HepG2 (cell line): ENCODE measurements around the gene PNMA8C. TPM values are rescaled to one million over a fixed set of nuclear protein-coding genes. Genes with fewer than 3 reads are reported as not detected.
"Not testable (repeated sequence)": the region's sequence is repeated elsewhere in the genome, so short reads cannot be mapped to it uniquely, and the experiment has no call there.

Experiments
- ATAC-seq: fragments of 200-7000 bp; cut with Tn5 transposase; 3 replicates; pipeline ENCODE4 v1.9.1; 2020; ENCODE audit warnings: mild to moderate bottlenecking, moderate library complexity
- BruUV-seq: library from RNA; stranded (reverse); fragments of 400-500 nt; replicated peaks from 2 replicates; lab custom pipeline; 2021; lab: Mats Ljungman, UMichigan
- CTCF ChIA-PET: fragments of 300-600 bp; formaldehyde crosslinking; extraction: SDS; loops from one replicate; lab custom pipeline; 2021; ENCODE audit warnings: low total read pairs, inconsistent platforms, low intra/inter-chr PET ratio; lab: Yijun Ruan, JAX
- POLR2A ChIA-PET: fragments of 350-600 bp; sonication (Branson Sonifier 250); formaldehyde crosslinking; loops from one replicate; lab custom pipeline; 2020; ENCODE audit warnings: antibody characterized with exemption, inconsistent platforms; lab: Yijun Ruan, JAX
- DNase-seq: peaks from one replicate; pipeline ENCODE4 v3.0.0-alpha.2; 2015; ENCODE audit warnings: low spot score
- FAIRE-seq: peaks from 3 replicates; lab custom pipeline; 2011; peaks lifted over from hg19 to GRCh38; lab: Jason Lieb, UNC
- H2AFZ ChIP-seq: one replicate; pipeline ENCODE4 v1.6.1; 2011; ENCODE audit warnings: low read length, inconsistent platforms
- H3K27ac ChIP-seq: fragments of 300-600 bp; 3 replicates; pipeline ENCODE4 v1.8.0; 2011; ENCODE audit warnings: mixed run types, mild to moderate bottlenecking, mixed read lengths, low read length, inconsistent platforms; ENCODE audit not compliant: insufficient read depth; ENCODE audit errors: extremely low read length
- H3K27me3 ChIP-seq, 2 experiments: fragments of 200-600 bp in 1 of 2; 2 replicates in 1 of 2; 3 replicates in 1 of 2; pipeline versions ENCODE4 v1.6.0 to v1.8.0; 2011; ENCODE audit warnings: low read length in 2 of 2, mild to moderate bottlenecking in 2 of 2, moderate library complexity in 2 of 2, inconsistent platforms in 1 of 2; ENCODE audit not compliant: insufficient read depth in 2 of 2, control insufficient read depth in 1 of 2
- H3K36me3 ChIP-seq, 2 experiments: fragments of 200-600 bp in 1 of 2; replicated peaks in 1 of 2; 2 replicates in 1 of 2; 3 replicates in 1 of 2; pipeline versions ENCODE4 v1.5.1 to v1.8.0; 2011; ENCODE audit warnings: low read length in 2 of 2, inconsistent platforms in 1 of 2; ENCODE audit not compliant: insufficient read depth in 2 of 2, control insufficient read depth in 1 of 2
- H3K4me1 ChIP-seq: 2 replicates; pipeline ENCODE4 v1.5.1; 2012; ENCODE audit warnings: low read length, inconsistent platforms; ENCODE audit not compliant: insufficient read depth
- H3K4me2 ChIP-seq: 2 replicates; pipeline ENCODE4 v1.6.0; 2011; ENCODE audit warnings: low read depth, low read length, inconsistent platforms
- H3K4me3 ChIP-seq, 3 experiments: fragments of 200-600 bp in 1 of 3; sonication (generic), shearing (Covaris generic) in 1 of 3; replicated peaks in 1 of 3; 2 replicates each; pipeline ENCODE4 v1.5.1; 2011 to 2016; ENCODE audit warnings: low read length in 3 of 3, inconsistent platforms in 2 of 3, low read depth in 2 of 3, mild to moderate bottlenecking in 2 of 3, control low read depth in 1 of 3, mixed read lengths in 1 of 3; ENCODE audit not compliant: insufficient read depth in 1 of 3
- H3K79me2 ChIP-seq: one replicate; pipeline ENCODE4 v1.6.1; 2011; ENCODE audit warnings: low read length, inconsistent platforms; ENCODE audit not compliant: insufficient read depth
- H3K9ac ChIP-seq: 2 replicates; pipeline ENCODE4 v1.6.0; 2011; ENCODE audit warnings: mild to moderate bottlenecking, low read depth, low read length, inconsistent platforms; ENCODE audit not compliant: insufficient read depth
- H3K9me3 ChIP-seq: 2 replicates; pipeline ENCODE4 v1.5.1; 2012; ENCODE audit warnings: mild to moderate bottlenecking, low read length
- H4K20me1 ChIP-seq: 2 replicates; pipeline ENCODE4 v1.6.0; 2011; ENCODE audit warnings: inconsistent platforms, mild to moderate bottlenecking, low read length, moderate library complexity; ENCODE audit not compliant: insufficient read depth
- ATF7 ChIP-seq, 2 experiments: fragments of 450-650 bp in 1 of 2; sonication (generic) in 1 of 2; formaldehyde crosslinking in 1 of 2; IDR thresholded peaks; 2 replicates each; pipeline versions ENCODE4 v1.4.0 to v1.6.1; 2016 to 2020; ENCODE audit warnings: antibody characterized with exemption in 1 of 2, mild to moderate bottlenecking in 1 of 2, missing genetic modification reagents in 1 of 2
- BRCA1 ChIP-seq: sonication (generic); formaldehyde crosslinking; IDR thresholded peaks from 2 replicates; pipeline ENCODE4 v1.4.0; 2020; ENCODE audit warnings: missing genetic modification reagents
- EED ChIP-seq: sonication (generic); formaldehyde crosslinking; IDR thresholded peaks from 2 replicates; pipeline ENCODE4 v1.5.0; 2020; ENCODE audit warnings: mild to moderate bottlenecking, missing genetic modification reagents
- MTF2 ChIP-seq: sonication (generic); formaldehyde crosslinking; IDR thresholded peaks from 2 replicates; pipeline ENCODE4 v1.5.0; 2020; ENCODE audit warnings: missing genetic modification reagents, borderline replicate concordance
- PITX1 ChIP-seq: sonication (generic); formaldehyde crosslinking; IDR thresholded peaks from 2 replicates; pipeline ENCODE4 v1.5.1; 2020; ENCODE audit warnings: mild to moderate bottlenecking, missing genetic modification reagents
- SRSF9 ChIP-seq: fragments of 200-400 bp; formaldehyde crosslinking; IDR thresholded peaks from 2 replicates; pipeline ENCODE4 v1.6.1; 2018; ENCODE audit warnings: borderline replicate concordance, mild to moderate bottlenecking, low read depth, low read length; ENCODE audit not compliant: insufficient read depth, poor library complexity, severe bottlenecking
- YY1 ChIP-seq: IDR thresholded peaks from 2 replicates; pipeline ENCODE4 v1.6.1; 2011; ENCODE audit warnings: low read length, low read depth, moderate library complexity, mild to moderate bottlenecking; ENCODE audit not compliant: insufficient read depth, insufficient replicate concordance
- ZNF234 ChIP-seq: sonication (generic); formaldehyde crosslinking; conservative IDR thresholded peaks from 2 replicates; pipeline ENCODE4 v1.5.1; 2020; ENCODE audit warnings: mild to moderate bottlenecking, missing genetic modification reagents
- ZNF768 ChIP-seq: sonication (generic); formaldehyde crosslinking; IDR thresholded peaks from 2 replicates; pipeline ENCODE4 v1.4.0; 2020; ENCODE audit warnings: missing genetic modification reagents
- WGBS: methylation state at CpG from one replicate; pipeline ENCODE4 v1.1.6; 2017; ENCODE audit warnings: low lambda C conversion rate; 5-methylcytosine and 5-hydroxymethylcytosine counted together
- in situ Hi-C: cut with HindIII; loops from 2 replicates; pipeline ENCODE4 v1.10.0; 2017; ENCODE audit warnings: low pct_unique_long_range_greater_than_20kb; ENCODE audit not compliant: extremely low pct_ligation_motif_present
- intact Hi-C: fragments of 100-400 bp; cut with micrococcal nuclease; formaldehyde crosslinking; loops from one replicate; pipeline ENCODE4 v1.10.0; 2022; ENCODE audit not compliant: unreplicated experiment
- polyA plus RNA-seq, 8 experiments: library from polyadenylated mRNA; depleted of rRNA in 3 of 8; stranded (reverse) in 7 of 8; unstranded in 1 of 8; fragments of >200 nt; fragmentation: Illumina TruSeq in 4 of 8; extraction: Trizol in 4 of 8; gene quantifications; 2 replicates each; pipeline versions ENCODE4 v1.2.1 to v1.2.3, GENCODE V29; 2011 to 2016; ENCODE audit warnings: low read depth in 4 of 8, missing spikeins in 1 of 8, mixed read lengths in 1 of 8; ENCODE audit not compliant: insufficient read depth in 1 of 8
- total RNA-seq, 5 experiments: library from RNA; depleted of rRNA; stranded (reverse); fragments of >200 nt; fragmentation: Illumina TruSeq; extraction: Trizol; gene quantifications; 2 replicates each; pipeline ENCODE4 v1.2.3, GENCODE V29; 2016; ENCODE audit warnings: low read depth in 1 of 5
- TF ChIP-seq, protein P1 (sequence below): sonication (generic); formaldehyde crosslinking; IDR thresholded peaks from 2 replicates; pipeline ENCODE4 v1.5.0; 2020; ENCODE audit warnings: mild to moderate bottlenecking, missing genetic modification reagents, borderline replicate concordance
- TF ChIP-seq, protein P2 (sequence below): IDR thresholded peaks from 2 replicates; pipeline ENCODE4 v1.6.1; 2016

PNMA8C gene
- total and polyA plus RNA-seq, 2 of the 13 experiments (the other 11 are each of a cell fraction or from before 2014, with no cell fraction given), result not detected

DNA sequence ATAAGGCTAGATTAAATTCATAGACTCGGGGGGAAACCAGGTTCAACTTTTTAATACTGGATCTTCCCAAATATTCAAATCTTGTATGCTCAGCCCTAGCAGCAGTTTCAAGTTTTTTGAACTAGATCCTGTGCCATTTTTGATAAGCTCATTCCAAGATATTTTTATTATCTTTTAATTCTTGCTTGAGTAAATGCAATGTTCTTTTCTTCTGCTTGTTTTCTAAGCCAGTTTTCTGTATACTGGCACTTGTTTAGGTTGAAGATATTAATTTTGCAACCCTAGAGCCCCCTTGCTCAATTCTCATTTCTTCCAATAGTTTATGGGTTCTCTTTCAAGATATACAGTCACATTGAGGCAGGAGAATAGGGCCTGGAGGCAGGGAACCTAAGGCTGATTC, 13.1 kb upstream of the PNMA8C start (continued):
- no peak for TF ChIP-seq YY1
- TF ChIP-seq, all 625 proteins: peak for 0

DNA sequence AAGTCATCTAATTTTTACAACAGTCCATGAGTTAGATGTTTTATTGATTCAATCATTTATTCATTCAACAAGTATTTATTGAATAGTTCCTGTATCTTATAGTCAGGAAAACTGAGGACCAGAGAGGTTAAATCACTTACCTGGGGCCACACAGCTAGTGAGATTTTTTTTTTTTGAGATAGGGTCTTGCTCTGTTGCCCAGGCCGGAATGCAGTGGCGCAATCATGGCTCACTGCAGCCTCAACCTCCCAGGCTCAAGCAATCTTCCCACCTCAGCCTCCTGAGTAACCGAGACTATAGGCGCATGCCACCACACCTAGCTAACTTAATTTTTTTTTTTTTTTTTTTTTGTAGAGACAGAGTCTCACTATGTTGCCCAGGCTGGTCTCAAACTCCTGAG, 7.0 kb upstream of the PNMA8C start:
- FAIRE-seq, DNase-seq, H3K79me2 ChIP-seq, in situ Hi-C loops, POLR2A ChIA-PET, H3K36me3 ChIP-seq, H4K20me1 ChIP-seq, H3K27ac ChIP-seq, H3K4me3 ChIP-seq, H3K9ac ChIP-seq, H3K27me3 ChIP-seq, H2AFZ ChIP-seq, BruUV-seq, H3K4me1 ChIP-seq, H3K9me3 ChIP-seq, intact Hi-C loops, ATAC-seq, CTCF ChIA-PET, H3K4me2 ChIP-seq: not testable (repeated sequence)
- TF ChIP-seq ZNF768 (CRISPR knock-in tag), result peak; percentile 65
- 54% methylated on average over 4 of the region's 4 CpGs for WGBS

DNA sequence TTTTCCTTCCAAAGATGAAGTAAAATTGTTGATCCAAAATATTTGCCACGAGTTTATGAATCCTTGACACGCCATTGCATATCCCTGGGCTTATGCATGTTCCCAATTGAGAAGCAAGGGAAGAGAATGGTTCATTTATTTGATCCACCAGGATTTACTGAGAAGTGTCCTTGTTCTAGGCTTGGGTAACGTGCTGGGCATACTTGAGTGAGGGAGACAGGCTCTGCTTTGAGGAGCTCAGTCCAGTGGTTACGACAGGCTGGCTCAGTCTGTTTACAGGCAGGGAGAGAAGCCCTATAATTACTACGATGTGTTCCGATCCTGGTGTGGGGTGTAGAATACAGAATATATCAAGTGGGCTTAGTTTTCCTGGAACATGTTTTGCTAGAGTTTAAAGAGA, 6.3 kb upstream of the PNMA8C start:
- FAIRE-seq, result no peak
- 42% methylated on average over 6 of the region's 6 CpGs for WGBS
- TF ChIP-seq MTF2, result no peak
- no peak for TF ChIP-seq ATF7 (IDR thresholded peaks at IDR 0.05)
- no peak for TF ChIP-seq ATF7 (CRISPR knock-in tag; IDR thresholded peaks at IDR 0.05)
- no peak for TF ChIP-seq BRCA1 (CRISPR knock-in tag)
- TF ChIP-seq, protein P1, sequence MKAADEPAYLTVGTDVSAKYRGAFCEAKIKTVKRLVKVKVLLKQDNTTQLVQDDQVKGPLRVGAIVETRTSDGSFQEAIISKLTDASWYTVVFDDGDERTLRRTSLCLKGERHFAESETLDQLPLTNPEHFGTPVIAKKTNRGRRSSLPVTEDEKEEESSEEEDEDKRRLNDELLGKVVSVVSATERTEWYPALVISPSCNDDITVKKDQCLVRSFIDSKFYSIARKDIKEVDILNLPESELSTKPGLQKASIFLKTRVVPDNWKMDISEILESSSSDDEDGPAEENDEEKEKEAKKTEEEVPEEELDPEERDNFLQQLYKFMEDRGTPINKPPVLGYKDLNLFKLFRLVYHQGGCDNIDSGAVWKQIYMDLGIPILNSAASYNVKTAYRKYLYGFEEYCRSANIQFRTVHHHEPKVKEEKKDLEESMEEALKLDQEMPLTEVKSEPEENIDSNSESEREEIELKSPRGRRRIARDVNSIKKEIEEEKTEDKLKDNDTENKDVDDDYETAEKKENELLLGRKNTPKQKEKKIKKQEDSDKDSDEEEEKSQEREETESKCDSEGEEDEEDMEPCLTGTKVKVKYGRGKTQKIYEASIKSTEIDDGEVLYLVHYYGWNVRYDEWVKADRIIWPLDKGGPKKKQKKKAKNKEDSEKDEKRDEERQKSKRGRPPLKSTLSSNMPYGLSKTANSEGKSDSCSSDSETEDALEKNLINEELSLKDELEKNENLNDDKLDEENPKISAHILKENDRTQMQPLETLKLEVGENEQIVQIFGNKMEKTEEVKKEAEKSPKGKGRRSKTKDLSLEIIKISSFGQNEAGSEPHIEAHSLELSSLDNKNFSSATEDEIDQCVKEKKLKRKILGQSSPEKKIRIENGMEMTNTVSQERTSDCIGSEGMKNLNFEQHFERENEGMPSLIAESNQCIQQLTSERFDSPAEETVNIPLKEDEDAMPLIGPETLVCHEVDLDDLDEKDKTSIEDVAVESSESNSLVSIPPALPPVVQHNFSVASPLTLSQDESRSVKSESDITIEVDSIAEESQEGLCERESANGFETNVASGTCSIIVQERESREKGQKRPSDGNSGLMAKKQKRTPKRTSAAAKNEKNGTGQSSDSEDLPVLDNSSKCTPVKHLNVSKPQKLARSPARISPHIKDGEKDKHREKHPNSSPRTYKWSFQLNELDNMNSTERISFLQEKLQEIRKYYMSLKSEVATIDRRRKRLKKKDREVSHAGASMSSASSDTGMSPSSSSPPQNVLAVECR (CRISPR knock-in tag), result no peak
- no peak for TF ChIP-seq SRSF9
- TF ChIP-seq EED (CRISPR knock-in tag), result no peak
- TF ChIP-seq, protein P2, sequence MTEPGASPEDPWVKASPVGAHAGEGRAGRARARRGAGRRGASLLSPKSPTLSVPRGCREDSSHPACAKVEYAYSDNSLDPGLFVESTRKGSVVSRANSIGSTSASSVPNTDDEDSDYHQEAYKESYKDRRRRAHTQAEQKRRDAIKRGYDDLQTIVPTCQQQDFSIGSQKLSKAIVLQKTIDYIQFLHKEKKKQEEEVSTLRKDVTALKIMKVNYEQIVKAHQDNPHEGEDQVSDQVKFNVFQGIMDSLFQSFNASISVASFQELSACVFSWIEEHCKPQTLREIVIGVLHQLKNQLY, result no peak
- no peak for TF ChIP-seq ZNF234 (CRISPR knock-in tag)
- TF ChIP-seq PITX1 (CRISPR knock-in tag), result no peak

More for the DNA sequence above, 6.3 kb upstream of the PNMA8C start:
- Histone ChIP-seq H4K20me1 (no peaks in the 10 kb centered on the region), H3K27ac (no peak overlapping the region), H3K9ac (no peak overlapping the region), H3K79me2 (no peaks in the 10 kb centered on the region), H3K9me3 (no peaks in the 10 kb centered on the region), H3K36me3 (no peaks in the 10 kb centered on the region), H2AFZ (no peak overlapping the region), H3K4me2 (no peak overlapping the region), H3K27me3 (peaks cover 0 to 3% of the 10 kb centered on the region in 2 experiments; a peak in 1 of 5 replicates), H3K4me3 (no peak overlapping the region), H3K4me1 (peaks cover 9% of the 10 kb centered on the region; the same call in 1 of the 2 replicates)
- in situ Hi-C loops, result no loop called here
- BruUV-seq, result no TSS peak
- ChIA-PET CTCF (no interaction called here), POLR2A (no interaction called here)
- intact Hi-C loops, result no loop called here
- DNase-seq, result no peak
- no peak for ATAC-seq
